GM19023 (cell line): ENCODE measurements around the gene CIZ1.

Experiments used
- ATAC-seq: cut with Tn5 transposase; IDR thresholded peaks from one replicate; pipeline ENCODE4 v1.9.1; 2021; ENCODE audit warnings: mild to moderate bottlenecking, moderate library complexity; ENCODE audit not compliant: unreplicated experiment

The CIZ1 gene

GRCh38 chr9:128127990-128128835 is 63.2 kb downstream of the CIZ1 start:
- ATAC-seq = peak; percentile 60

- peak; percentile 62 for ATAC-seq
Observed at GRCh38 chr9:128127568-128127989, 63.8 kb downstream of the CIZ1 start, which contains the start of gene PTGES2. PTGES2 (minus strand) TSS chr9:128127729; CDS start chr9:128127717, 12 bp downstream.

- no peak for ATAC-seq
Observed at GRCh38 chr9:128125580-128126354, 65.6 kb downstream of the CIZ1 start.

GRCh38 chr9:128124873-128125579 is 66.3 kb downstream of the CIZ1 start:
- ATAC-seq = no peak

GRCh38 chr9:128124451-128124850 is 66.9 kb downstream of the CIZ1 start:
- no peak for ATAC-seq

GRCh38 chr9:128123451-128124080 is 67.8 kb downstream of the CIZ1 start:
- no peak for ATAC-seq

- no peak for ATAC-seq
Observed at GRCh38 chr9:128122809-128123175, 68.6 kb downstream of the CIZ1 start.

- ATAC-seq = no peak
Observed at GRCh38 chr9:128121924-128122808, 69.2 kb downstream of the CIZ1 start.

- no peak for ATAC-seq
Observed at GRCh38 chr9:128121466-128121810, 69.9 kb downstream of the CIZ1 start.

- ATAC-seq = no peak
Observed at GRCh38 chr9:128120741-128121465, 70.5 kb downstream of the CIZ1 start.

GRCh38 chr9:128120061-128120740 is 71.2 kb downstream of the CIZ1 start:
- ATAC-seq = no peak

- no peak for ATAC-seq
Observed at GRCh38 chr9:128118971-128119665, 72.3 kb downstream of the CIZ1 start.

GRCh38 chr9:128118472-128118857 is 72.9 kb downstream of the CIZ1 start:
- no peak for ATAC-seq

- peak; percentile 60 for ATAC-seq
Observed at GRCh38 chr9:128117613-128118471, 73.5 kb downstream of the CIZ1 start.

- no peak for ATAC-seq
Observed at GRCh38 chr9:128116104-128117083, 75.0 kb downstream of the CIZ1 start.
